Iris pigment epithelial cell (primary cell): ENCODE data around the gene SLC35F4.

ENCODE experiments used
- DNase-seq: peaks from one replicate; pipeline ENCODE4 v3.0.0-alpha.2; 2011; ENCODE audit warnings: low read depth

Gene SLC35F4

DNA sequence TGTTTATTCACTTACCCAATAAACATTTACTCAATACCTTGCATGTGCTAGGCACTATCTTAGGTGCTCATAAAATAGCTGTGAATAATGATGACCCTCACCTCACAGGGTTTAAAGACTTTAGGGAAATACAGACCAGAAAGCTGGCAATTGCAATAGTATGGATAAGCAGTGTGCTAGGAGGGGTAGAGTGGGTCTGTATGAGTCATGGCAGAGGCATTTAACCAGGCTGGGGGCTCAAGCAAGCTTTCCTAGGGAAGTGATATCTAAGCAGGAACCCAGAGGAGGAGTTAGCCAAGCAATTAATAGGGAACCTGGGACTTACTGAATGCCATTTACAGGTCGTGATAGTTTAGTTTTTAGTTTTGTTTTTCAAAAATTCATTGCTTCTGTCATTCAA lies 248.4 kb downstream of the SLC35F4 start:
- no peak for DNase-seq

GRCh38 chr14:57612946-57613345 lies 252.9 kb downstream of the SLC35F4 start:
- no peak for DNase-seq

GRCh38 chr14:57611555-57612075 lies 254.3 kb downstream of the SLC35F4 start:
- DNase-seq: no peak

DNA sequence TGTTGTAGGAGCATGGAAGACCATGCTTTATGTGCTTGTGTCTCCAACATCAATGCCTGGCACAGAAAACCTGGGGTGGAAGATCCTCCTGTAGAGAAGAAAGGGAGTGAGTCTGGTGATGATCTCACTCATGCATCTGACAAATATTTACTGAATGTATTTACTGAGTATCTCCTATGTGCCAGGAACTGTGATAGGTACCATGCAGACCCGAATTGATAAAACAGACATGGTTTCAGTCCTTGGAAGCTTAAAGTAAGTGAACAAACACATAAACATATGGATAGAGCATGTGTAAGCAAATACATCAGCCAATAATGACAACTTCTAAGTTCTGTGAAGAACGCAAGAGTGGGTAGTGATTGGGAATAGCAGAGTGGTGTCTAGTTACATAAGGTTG lies 255.3 kb downstream of the SLC35F4 start:
- DNase-seq: no peak

- DNase-seq: no peak
Measured at GRCh38 chr14:57609192-57610075, 256.5 kb downstream of the SLC35F4 start.

DNA sequence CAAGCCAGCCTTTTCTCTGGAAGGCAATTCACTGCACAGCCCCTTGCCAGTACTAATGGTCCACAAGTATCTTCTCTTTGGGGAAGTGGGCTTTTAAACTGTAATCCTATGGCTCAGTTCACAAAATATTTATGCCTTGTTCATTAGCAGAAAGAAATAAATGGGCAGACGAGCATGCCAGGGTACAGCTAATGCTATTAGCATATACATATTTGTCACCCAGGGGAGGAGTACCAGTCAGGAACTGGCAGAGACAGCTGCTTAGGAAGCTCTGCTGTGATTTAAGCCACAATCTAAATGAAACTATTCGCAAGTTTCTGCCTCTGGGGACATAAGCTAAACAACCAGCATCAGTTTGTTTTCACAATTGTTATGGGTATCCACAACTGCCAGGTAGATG lies 258.8 kb downstream of the SLC35F4 start:
- DNase-seq: no peak

DNA sequence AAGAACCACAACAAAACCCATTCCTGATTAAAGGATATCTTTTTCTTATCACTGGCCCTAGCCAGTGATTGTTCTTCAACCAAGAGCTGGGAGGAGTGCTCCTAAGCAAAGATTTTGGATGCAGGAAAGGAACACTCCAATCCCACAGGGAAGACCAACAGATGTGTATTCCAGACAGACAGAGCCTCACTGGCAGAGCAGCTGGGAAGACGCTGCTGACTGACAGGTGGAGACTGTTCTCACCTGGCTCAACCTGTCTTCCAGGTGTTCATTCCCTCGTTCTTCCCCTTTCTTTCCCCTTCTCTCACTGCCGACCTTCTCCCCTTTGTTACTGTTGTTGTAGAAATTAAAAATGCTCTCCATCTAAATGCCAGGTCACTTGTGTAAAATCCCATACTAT lies 282.5 kb downstream of the SLC35F4 start:
- no peak for DNase-seq

DNA sequence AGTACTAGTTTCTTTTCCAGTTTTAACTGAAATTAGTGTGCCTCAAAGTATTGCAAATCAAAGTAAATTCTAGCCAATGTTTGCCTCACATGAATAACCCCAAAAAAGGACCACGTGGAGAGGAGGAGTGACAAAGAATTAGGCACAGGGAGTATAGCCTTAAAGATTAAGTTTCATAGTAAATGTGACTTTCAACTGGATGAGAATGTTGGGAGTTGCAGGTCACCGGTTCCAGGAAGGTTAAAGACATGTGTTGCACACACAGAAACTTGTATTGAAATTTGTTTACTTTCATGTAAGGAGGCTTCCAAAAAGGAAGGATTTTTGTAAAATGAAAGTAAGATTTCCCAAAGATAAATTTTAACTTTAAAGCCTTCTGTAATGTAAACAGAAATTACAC lies 283.1 kb downstream of the SLC35F4 start:
- no peak for DNase-seq

DNA sequence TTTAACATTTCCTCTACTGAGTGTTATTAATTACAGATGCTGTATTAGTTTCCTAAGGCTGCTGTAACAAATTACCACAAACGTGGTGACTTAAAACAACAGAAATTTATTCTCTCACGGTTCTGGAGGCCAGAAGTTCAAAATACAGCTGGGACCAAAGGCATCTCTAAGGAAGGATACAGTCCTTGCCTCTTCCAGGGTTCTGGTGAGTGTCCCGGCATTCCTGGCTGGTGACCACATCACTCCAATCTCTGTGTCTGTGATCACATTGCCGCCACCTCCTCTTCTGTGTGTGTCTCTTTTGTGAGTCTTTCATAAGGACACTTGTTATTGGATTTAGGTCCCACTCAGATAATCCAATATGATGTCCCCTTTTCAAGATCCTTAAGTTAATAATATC lies 287.1 kb downstream of the SLC35F4 start:
- no peak for DNase-seq

GRCh38 chr14:57576498-57576897 lies 289.4 kb downstream of the SLC35F4 start:
- DNase-seq: no peak

DNA sequence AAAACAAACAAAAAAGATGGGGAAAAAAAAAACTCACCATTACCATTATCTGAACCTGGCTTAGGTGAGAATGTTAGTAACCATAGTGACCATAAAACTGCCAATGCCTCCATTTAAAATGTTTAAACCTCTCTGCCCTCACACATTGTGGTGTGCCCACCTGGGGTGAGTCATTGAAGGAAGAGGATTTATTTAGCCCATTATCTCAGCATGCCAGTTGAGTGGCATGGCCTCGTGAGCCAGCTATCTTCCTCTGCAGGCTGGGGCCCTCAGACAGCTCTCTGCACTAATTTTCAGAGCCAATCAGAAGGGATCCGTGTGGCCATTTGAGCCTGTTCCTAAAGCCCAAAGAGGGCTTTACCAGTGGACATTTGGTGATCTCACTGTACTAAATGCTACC lies 290.4 kb downstream of the SLC35F4 start:
- DNase-seq: no peak

- DNase-seq: no peak
Measured at GRCh38 chr14:57574617-57575288, 291.1 kb downstream of the SLC35F4 start.

GRCh38 chr14:57573173-57573572 lies 292.7 kb downstream of the SLC35F4 start:
- DNase-seq: no peak

- DNase-seq: no peak
Measured at GRCh38 chr14:57568554-57568953, 297.3 kb downstream of the SLC35F4 start.

GRCh38 chr14:57567220-57567619 lies 298.7 kb downstream of the SLC35F4 start:
- DNase-seq: no peak

DNA sequence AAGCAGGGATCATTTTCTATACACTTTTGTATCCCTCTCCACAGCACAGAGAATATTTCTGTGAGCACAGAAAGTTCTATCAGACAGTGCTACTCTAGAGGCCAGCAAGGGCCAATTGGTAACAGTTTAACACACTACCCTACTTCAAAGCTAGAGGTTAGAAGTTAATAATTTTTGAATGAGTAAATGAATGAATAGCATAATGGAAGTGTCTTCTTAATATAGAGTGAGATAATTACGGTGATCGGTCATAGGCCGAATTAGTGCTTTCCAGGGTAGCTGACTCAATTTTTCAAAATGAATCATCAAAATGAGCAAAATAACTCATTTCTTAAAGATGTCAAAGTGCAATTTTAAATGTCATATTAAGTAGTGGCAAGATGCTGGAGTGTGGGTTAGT lies 305.2 kb downstream of the SLC35F4 start:
- DNase-seq: no peak

DNA sequence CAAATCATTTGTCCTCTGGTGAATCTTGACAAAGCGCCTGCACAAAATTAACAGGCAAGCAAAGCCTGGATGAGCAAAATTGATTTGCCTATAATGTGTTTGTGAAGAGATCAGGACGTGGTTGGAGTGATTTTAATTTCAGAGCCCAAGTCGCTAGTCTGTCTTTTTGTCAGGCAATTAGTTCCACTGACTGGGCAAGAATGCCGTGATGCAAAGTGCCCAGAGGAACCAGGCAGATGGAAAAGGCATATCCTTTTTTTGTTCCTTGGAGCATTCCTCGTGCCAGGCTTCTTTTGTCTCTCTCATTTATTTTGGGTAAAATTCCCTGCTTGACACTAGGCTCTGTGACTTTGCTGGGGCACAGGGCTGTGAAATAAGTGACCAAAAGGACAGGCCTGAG lies 306.3 kb downstream of the SLC35F4 start:
- DNase-seq: no peak

DNA sequence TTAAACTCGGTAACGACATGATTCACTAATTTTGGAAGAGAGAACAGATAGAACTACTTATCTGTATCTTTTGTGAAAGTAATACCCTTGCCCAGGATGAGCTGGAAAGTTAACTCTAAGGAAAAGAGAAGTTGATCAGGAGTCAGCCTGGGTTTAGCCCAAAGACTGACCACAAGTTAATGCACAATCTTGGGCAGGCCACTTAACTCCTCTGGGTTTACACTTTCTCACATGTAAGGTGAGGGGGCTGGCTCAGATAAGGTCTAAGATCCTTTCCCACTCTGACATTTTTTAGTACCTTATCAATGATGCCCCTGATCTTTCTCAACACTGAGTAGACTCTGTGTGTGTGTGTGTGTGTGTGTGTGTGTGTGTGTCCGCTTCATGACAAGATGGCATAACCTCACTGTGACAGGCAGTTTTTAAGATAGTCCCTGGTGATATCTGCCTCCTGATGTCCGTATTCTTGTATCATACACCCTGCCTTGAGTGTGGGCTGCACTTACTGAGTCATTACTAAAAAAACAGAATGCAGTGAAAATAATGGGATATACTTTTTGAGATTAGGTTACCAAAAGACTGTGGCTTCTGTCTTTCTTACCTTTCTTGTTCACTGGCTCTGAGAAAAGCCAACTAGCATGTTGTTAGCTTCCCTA lies 316.0 kb downstream of the SLC35F4 start:
- DNase-seq: no peak

DNA sequence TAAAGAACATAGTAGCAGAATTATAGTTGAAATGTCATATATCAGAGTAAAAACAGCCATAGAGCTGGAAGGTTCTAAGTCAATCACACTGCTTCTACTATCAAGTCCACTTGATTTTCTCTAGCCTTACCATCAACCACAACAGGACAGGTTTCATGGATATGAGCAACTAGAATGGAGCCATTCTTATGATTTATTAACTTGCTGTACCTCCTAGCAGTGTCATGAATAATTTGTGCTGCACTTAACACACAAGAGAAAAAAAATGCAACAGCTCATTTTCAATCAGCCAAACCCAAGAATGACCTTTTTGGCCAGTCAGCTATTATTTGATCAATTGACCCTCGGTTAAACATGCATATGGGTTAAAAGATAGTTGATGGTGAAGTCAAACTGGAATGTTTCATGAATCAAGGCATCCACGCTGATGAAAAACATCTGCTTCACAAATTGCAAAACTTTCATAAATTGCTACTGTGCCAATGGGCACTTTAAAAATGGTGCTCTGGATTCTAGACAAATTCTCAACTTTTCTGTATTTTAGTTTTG lies 316.8 kb downstream of the SLC35F4 start:
- DNase-seq: no peak

- no peak for DNase-seq
Measured at GRCh38 chr14:57547131-57547530, 318.8 kb downstream of the SLC35F4 start.

DNA sequence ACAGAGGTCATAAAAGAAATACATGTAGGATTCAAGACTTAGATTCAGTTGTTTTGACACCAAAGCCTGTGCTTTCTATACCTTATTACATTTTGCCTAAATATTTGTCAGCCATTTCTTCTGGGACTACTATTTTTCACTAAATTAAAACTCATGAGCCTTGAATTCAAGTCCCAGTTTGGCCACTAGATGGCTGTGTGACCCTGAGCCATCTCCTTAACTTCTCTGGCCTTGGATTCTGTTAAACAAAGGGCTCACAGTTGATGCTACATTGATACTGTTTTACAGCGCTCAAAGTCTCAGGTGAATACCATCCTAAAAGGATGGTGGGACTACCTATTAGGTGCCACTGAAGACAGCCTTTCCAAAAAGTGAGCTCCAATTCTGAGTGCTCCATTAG lies 332.7 kb downstream of the SLC35F4 start:
- peak; percentile 28 for DNase-seq

- DNase-seq: no peak
Measured at GRCh38 chr14:57530571-57530970, 335.3 kb downstream of the SLC35F4 start.

GRCh38 chr14:57526942-57527341 lies 338.9 kb downstream of the SLC35F4 start:
- DNase-seq: no peak
